ENCODE results near the gene CD9.
A peak's percentile ranks its signal among the peaks of the same experiment; 100 is the strongest.
"Not testable (repeated sequence)": the region's sequence is repeated elsewhere in the genome, so short reads cannot be mapped to it uniquely, and the experiment has no call there.

CD9 gene

DNA sequence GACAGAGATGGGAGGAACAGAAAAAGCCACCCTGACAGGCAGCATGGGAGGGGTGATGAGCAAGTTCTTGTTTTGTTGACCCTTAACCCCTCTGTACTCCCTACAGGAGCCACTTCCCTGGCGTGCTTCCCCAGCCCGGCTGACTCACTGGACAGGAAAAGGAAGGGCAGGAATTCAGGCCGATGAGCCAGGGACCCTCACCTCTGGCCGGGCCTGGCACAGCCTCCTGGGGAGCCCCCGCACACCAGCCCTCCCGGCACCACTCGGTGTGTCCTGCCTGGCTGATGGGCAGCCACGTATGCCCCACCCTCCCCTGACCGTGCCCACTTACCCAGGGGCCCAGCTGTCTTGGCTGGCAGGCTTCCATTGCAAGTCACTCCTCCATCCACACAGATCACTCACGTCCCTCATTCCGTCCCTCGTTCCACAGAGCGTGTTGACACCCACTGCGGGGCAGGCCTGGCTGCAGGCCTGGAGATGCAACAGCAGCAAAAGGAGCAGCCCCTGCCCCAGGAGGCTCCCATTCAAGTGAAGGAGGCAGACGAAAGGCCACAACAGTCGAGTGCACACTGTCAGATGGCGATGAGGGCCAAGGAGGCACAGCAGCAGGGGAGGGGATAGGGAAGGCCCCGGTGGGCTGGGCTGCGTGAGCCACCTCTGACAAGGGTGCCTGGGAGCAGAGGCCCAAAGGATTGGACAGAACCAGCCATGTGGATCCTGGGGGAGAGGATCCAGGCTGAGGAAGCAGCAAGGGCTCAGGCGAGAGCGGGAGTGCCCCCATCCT lies 19.7 kb upstream of the CD9 start:
- no peak for DNase-seq

DNA sequence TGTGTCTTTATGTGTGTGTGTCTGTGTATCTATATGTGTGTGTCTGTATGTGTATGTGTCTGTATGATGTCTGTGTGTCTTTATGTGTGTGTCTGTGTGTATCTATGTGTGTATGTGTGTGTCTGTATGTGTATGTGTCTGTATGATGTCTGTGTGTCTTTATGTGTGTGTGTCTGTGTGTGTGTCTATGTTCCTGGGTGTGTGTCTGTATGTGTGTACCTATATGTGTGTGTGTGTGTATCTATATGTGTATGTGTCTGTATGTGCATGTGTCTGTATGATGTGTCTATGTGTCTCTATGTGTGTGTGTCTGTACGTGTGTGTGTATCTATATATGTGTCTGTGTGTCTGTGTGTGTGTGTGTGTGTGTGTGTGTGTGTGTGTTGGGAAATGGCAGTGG lies 19.0 kb upstream of the CD9 start:
- no peak for DNase-seq

DNA sequence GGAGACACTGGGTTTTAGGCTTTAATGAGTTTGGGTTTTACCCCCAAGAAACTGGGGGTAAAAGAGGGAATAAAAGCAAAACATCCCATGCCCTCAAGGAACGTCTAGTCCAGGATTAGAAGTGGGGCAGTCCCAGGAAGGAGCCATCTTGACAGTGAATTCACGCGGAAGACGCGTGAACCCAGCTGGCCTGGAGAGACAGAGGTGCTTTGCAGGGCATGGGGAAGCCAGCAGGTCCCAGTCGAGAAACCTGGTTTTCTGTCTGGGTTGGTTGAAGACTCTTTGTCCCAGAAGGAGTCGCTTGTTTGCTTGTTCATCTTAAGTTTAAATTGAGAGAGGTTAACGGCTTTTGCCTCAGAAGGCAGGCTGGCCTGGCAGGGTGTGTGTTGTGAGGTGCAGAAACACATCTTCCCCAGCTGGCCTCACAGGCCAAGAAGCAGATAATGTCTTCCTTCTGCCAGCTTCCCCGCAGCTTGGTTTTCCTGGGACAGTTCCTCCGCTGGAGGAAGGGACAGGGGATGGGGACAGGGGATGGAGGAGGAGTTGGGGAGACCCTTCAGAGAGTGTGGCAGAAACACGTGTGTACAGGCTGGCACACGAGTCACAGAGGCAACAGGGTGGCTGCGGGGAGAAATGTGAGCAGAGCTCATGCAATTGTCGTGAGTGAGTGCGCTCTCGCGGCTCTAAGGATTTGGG lies 18.5 kb upstream of the CD9 start:
- no peak for DNase-seq

DNA sequence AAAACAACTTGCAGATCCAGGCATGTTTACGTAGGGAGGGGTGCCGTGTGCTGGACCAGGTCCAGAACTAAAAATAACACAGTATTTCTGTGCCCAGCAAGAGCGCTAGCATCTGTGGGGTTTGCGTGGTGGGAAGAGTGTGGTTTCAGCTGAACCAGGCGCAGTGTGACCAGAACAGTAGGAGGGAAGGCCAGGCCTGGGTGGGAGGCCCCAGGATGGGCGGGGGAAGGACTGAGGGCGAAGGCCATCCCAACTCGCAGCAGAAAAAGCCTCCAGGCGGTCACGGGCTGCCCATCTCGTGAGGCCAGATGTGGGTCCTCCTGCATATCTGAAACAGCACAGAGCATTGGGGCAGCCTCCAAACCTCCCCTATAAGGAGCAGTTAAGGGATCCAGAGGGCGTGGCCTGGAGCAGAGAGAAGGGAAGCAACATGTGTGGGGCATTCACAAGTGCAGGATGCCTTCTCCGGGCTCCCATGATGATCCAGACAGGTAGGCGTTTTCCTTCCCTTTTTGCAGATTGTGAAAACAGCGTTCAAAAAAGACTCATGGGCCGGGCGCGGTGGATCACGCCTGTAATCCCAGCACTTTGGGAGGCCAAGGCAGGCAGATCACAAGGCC lies 17.8 kb upstream of the CD9 start:
- DNase-seq: peak; percentile 44

DNA sequence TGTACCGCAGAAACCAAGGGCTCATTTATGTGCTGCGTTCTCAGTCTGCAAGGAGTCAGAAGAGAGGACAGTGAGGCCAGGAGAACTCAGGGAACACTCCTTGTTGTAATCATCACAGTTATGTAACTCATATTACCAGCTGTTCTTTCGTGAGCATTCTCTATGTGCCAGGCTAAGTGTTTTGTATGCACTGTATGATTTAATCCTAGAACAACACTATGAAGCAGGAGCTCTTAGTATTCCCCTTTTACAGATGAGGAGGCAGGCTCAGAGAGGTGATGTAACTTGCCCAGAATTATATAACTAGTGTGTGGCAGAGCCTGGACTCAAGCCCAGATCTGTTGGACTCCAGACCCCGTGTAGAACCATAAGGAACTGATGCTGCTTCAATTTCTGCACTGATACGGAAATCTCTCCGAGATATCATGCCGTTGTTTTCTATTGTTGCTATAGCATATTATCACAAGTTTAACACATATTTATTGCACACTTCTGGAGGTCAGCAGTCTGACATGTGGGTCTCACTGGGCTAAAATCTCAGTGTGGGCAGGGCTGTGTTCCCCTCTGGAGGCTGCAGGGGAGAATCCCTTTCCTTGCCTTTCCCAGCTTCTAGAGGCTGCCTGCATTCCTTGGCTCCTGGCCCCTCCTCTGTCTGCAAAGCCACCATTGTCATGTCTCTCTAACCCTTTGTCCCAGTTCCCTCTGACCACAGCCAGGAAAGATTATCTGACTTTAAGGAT lies 16.3 kb upstream of the CD9 start:
- DNase-seq: no peak

DNA sequence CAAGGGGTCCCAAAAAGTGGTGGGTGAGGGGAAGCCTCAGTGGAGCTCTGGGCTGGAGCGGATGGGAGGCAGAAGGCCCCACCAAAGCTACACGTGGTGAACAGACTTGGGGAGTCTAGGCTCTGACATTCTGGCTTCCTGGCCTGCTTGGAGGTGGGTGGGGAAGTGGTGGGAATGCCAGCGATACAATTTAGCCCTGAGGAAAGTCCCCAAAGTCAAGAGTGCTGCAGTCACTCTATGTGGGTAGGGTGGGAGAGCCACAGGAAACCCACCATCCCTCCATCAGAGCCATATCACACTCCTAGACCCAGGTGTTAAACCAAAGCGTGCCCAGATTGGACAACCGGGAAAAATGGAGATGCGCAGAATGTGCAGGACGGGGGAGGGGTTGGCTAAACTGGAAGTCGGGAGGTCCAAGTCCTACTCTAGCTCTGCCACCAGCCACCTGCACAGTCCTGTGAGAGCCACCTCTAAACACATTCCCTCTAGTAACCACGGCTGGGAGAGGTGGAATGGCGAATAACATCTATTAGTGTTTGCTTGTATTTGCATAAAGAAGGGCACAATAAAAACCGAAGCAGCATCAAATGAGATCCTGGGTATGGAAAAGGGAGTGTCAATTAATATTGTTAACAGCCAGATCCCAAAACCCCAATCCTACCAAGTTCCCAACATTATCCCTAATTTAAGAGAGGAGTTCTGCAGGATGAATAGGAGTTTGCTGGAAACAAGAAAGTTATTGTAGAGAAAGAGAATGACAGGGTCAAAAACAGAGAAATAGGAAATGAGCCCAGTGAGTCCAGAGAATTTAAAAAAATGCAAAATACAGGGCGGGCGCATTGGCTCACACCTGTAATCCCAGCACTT lies 14.0 kb upstream of the CD9 start:
- DNase-seq: no peak

DNA sequence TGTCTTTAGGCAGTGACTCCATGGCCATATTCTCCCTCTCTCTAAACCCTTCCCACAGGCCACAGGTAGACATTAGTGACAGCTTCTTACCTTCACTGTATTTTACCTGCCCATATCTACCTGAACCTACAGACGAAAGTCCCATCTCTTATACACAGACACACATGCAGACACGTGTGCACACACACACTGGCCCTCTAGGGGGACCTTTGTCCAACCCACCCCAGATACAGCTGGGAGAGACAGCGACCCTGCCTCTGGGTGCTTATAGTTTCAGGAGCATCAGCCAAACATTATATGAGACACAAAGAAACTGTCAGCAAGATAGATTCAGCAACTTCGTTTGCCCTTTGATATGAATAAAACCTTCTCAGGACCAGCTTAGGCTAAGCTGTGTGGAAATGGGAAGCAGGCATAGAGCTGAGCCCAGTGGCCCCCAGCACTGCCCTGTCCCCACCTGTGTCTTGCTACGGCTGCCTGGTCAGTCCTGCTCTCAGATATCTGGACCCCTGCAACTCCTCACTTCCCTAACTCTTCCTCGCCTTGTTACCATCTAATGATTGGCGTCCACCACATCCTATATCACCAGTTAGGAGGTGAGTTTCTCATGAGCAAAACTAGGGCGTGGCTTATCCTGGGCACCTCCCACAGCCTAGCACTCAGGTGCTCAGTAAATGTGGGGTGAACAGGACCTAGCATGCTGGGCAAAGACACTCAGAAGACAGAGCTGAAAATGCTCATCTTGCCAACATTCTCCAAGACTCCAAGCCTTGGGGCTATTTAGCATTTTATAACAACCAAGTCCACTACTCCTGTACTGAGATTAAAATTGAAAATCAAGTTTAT lies 12.0 kb upstream of the CD9 start:
- DNase-seq: no peak

DNA sequence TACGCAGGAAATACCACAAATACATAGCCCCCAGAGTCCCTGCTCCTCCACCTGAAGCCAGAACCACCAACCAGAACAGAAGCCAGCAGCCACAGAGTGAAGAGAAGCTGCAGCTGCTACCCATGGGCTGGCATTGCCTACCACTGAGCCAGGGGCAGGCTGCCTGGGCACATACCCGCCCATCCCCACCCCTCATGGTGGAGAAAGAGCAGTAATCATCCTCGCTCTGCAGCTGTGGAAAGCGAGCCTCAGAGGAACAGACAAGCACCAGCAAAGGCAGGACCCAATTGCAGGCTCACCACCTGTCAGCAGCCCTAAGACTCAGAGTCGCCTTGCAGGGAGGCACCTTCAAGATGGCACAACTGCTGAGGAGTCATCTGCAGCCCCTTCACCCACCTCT lies 11.2 kb upstream of the CD9 start:
- no peak for DNase-seq

DNA sequence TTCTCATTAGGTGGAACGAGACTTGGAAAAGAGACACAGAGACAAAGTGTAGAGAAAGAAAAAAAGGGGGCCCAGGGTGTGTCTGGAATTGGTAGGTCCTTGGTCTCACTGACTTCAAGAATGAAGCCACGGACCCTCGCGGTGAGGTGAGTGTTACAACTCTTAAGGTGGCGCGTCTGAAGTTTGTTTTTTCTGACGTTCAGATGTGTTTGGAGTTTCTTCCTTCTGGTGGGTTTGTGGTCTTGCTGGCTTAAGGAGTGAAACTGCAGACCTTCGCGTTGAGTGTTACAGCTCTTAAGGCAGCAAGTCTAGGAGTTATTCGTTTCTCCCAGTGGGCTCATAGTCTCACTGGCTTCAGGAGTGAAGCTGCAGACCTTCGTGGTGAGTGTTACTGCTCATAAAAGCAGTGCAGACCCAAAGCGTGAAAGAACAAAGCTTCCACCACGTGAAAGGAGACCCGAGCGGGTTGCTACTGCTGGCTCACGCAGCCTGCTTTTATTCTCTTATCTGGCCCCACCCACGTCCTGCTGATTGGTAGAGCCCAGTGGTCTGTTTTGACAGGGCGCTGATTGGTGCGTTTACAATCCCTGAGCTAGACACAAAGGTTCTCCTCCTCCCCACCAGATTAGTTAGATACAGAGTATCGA lies 10.1 kb upstream of the CD9 start:
- DNase-seq: not testable (repeated sequence)

DNA sequence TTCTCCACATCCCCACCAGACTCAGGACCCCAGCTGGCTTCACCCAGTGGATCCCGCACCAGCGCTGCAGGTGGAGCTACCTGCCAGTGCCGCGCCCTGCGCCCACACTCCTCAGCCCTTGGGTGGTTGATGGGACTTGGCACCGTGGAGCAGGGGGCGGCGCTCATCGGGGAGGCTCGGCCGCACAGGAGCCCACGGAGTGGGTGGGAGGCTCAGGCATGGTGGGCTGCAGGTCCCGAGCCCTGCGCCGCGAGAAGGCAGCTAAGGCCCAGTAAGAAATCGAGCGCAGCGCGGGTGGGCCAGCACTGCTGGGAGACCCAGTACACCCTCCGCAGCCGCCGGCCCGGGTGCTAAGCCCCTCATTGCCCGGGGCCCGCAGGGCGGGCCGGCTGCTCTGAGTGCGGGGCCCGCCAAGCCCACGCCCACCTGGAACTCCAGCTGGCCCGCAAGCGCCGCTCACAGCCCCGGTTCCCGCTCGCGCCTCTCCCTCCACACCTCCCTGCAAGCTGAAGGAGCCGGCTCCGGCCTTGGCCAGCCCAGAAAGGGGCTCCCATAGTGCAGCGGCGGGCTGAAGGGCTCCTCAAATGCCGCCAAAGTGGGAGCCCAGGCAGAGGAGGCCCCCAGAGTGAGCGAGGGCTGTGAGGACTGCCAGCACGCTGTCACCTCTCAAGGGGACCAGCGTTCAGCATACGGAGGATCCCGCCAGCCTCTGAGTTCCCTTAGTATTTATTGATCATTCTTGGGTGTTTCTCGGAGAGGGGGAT lies 9.3 kb upstream of the CD9 start:
- DNase-seq: not testable (repeated sequence)

DNA sequence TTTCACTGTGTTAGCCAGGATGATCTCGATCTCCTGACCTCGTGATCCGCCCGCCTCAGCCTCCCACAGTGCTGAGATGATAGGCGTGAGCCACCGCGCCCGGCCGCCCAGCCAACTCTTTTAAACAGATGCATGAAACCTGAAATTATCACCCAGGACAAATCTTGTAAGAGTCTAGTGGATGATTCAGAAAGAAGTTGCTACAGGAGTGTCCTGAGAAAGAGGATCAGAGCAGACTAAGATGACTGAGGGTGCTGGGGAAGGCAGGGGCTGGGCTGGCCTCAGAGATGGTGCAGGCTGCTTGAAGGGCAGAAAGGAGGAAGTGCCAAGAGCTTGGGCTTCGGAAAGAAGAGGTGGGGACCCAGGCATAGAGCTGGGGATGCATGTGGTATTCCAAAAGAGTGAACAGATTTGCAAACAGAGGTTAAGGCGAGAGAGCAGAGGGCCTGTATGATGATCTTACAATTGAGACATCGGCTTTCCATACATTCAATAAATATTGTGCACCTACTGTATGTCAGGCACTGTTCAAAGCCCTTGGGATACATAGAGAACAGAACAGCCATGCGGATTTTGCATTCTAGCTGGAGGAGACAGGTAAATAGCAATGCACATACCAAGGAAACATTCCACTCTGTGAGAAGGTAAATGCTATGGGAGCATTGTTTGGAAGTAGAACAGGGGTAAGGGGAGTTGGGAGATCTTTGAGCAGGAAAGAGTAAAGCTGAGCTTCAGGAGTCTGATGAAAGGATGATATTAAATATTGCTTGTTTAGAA lies 7.4 kb upstream of the CD9 start:
- no peak for DNase-seq

DNA sequence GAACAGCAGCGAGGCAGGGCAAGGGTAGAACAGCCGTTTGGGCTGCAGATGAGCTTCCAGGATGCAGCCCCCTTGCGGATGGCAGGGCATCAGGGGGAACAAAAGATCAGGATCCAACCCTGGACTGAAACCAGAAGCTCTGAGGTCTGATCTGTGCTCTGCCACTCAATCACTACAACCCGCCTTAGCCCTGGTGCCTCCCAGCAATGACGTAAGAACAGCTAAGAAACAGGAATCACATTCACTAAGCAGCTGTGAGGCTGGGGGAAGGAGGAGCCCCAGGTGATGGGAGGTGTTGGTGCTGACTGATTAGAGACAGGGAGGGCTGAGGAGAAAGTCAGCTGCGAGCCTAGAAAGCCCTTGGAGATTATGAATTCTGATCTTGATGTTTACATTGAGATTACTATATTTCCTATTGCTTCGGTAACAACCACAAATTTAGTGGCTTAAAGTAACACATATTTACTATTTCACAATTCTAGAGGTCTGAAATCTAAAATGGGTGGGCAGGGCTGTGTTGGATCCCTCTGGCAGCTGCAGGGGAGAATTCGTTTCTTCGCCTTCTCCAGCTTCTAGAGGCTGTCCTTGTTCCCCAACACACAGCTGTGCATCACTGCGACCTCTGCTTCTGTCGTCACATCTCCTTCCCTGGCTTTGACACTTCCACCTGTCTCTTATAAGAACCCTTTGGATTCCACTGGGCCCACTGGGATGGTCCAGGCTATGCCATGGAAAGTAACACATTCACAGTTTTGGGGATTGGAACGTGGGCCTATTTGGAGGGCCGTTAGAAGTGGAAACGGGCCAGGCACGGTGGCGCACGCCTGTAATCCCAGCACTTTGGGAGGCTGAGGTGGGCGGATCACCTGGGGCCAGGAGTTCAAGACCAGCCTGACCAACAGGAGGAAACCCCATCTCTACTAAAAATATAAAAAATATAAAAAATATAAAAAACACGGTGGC lies 6.1 kb upstream of the CD9 start:
- peak; percentile 25 for DNase-seq

DNA sequence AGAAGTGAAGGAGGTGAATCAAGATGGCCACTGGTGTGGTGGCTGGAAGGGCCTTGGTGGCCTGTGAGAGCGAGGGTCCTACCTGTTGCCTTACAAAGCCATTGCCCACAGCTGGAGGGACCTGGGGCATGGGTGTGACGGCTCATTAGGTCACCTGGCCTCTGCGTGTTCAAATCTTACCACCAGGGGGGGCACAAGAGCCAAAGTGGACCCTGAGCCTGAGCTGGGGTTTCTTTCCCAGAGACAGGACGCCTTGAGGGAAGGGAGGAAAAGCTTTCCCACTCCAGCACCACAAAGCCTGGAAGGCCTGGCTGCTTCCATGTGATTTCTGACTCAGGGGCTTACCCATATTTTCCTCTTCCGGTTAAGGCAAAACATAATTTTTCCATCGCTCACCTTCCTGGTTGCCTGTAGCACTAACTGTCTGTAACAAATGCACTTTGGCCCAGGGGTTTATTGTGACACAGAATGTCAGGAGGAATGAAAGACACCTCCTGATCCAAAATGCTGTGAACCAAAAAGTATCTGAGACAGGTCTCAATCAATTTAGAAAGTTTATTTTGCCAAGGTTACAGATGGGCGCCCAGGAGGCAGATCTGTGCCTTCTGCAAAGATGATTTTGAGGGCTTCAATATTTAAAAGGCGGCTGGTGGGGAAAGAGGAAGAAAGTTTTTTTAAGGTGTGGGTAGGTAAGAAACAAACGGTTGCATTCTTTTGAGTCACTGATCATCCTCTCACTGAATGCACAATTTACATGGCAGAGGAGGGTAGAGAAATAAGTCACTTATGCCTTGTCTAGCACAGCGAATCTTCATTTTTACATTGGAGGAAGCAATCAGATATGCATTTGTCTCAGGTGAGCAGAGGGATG lies 4.3 kb upstream of the CD9 start:
- peak; percentile 83 for DNase-seq

DNA sequence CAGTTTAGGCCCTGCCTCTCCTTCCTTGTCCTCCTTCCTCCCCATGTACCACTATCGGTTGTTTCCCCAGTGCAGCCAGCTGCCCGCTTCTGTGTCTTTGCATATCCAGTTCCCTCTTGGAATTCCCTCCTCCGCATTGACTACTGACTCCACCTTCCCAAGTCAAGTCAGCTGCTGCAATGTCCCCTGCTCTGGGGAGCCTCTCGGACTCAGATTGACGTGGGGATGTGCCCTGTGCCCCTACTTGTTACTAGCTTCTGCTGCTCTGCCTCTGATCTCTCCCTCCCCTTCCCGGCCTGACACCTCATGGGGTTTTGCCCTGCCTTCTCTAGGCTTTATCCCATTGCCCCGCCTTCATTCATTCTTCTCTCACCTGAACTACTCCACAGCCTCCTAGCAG lies 2.1 kb upstream of the CD9 start:
- no peak for DNase-seq

DNA sequence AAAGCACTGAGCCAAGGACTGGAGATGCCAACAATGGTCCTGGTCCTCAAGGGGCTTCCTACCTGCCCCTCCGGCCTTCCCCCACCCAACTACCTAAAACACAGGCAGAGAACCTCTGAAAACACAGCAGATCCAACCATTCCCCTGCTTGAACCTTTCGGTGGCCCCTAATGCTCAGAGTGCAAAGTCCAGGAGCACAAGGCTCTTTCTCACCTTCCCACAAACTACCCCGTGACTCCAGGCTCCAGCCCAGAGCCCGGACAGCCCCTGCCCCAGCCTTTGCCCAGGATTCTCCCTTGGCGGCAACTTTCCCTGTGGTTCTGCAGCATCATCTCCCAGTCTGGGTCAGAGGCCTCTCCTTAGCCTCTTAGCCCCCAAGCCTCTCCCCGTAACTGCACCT lies 1.6 kb upstream of the CD9 start:
- no peak for DNase-seq

DNA sequence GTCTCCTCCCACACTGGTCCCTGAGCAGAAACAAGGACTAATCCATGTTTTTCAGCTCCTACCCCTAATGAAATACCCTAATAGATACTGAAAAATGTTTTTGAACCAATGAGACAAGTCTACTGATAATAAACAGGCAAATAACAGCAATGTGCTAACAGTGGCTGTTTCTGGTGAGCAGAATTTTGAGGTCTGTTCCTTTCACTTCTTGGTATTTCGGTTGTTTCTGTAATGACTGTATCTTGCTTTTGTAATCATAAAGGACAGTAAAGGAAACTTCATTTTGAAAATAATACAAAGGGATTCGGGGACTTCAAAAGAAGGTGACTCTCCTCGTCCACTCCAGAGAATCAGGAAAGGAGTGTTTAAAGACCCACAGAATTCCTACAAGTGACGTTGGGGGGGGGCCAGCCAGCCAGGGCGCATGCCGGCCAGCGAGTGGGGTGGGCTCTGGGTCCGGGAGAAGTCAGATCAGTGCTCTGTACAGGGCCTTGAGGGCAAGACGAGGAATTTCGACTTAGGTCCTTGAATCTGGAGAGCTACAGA lies 1.1 kb upstream of the CD9 start:
- no peak for DNase-seq

All from OCI-M1 (cell line).